ENCODE data around the gene RBCK1. TPM values are rescaled to one million over a fixed set of nuclear protein-coding genes. Genes with fewer than 3 reads are reported as not detected.

The RBCK1 gene
- total and polyA plus RNA-seq, 9 of the 15 experiments (the other 6 are each of a cell fraction or from before 2014, with no cell fraction given) = 5.9 to 59.3 (median 26.5) TPM

DNA sequence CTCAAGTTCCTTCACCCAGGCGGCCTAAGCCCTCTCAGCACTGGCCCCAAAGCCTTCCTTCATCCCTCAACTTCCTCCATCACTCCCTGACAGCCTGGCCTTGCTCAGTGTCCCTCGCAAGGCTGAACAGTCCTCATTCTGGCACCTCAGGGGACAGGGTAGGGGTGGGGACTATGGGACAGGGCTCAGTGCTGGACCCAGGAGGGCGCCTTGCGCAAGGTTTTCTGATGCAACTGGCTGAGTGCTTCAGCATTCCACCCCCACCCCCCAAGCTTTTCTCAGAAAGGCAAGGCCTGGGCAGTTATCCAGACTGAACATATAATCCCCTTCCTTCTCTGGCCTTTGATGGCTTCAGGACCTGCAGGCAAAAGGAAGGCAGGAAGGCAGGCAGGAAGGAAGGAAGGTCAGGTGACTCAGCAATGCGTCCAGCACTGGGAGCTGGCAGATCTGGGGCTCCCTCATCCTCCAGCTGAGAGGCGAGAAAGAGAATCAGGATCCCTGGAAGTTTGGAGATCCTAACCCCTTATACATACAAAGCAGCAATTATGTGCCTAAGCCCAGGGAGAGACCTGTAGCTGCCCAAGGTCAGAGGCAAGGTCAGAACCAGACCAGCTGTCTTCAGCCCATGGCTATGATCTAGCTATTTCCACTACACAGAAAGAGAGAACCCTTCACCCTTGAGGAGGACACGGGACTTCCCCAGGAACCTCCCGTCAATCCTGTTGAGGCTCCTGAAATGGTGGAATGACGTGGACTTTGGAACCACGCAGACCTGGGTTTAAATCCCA lies 36.1 kb upstream of the RBCK1 start (continued):
- TF ChIP-seq, protein P1, sequence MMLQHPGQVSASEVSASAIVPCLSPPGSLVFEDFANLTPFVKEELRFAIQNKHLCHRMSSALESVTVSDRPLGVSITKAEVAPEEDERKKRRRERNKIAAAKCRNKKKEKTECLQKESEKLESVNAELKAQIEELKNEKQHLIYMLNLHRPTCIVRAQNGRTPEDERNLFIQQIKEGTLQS (IDR thresholded peaks at IDR 0.05) = peak; percentile 97
- TF ChIP-seq, protein P1 (CRISPR knock-in tag; conservative IDR thresholded peaks at IDR 0.05) = no peak
- TF ChIP-seq TRIM24 (IDR thresholded peaks at IDR 0.05) (peak; percentile 92 to 94), ZNF24 (IDR thresholded peaks at IDR 0.05) (peak; percentile 65), IRF2 (CRISPR knock-in tag; IDR thresholded peaks at IDR 0.05) (no peak), RREB1 (CRISPR knock-in tag; IDR thresholded peaks at IDR 0.05) (0 out of 2 replicates have a peak, but pooled peaks have one; percentile 38), NR2C1 (IDR thresholded peaks at IDR 0.05) (peak; percentile 31; the same call in 1 of the 2 replicates), NR2C1 (tag; IDR thresholded peaks at IDR 0.05) (peak; percentile 40; the same call in 1 of the 2 replicates), ELF1 (tag; IDR thresholded peaks at IDR 0.05) (peak; percentile 38; the same call in 1 of the 2 replicates), FOSL1 (tag; conservative IDR thresholded peaks at IDR 0.05) (peak; percentile 79), ETV1 (tag; conservative IDR thresholded peaks at IDR 0.05; ENCODE audit: low read depth) (peak; percentile 95), HMBOX1 (IDR thresholded peaks at IDR 0.05) (0 out of 2 replicates have a peak, but pooled peaks have one; percentile 16), ZEB2 (IDR thresholded peaks at IDR 0.05) (peak; percentile 55; the same call in 1 of the 2 replicates), MTA2 (IDR thresholded peaks at IDR 0.05; ENCODE audit: low read depth) (peak; percentile 53), ELF4 (CRISPR knock-in tag; IDR thresholded peaks at IDR 0.05) (peak; percentile 58; the same call in 1 of the 2 replicates), KDM4B (IDR thresholded peaks at IDR 0.05; ENCODE audit: borderline replicate concordance in 2 of 2, low read depth in 1 of 2) (peak in 1 of 2 experiments; percentile 64; a peak in 1 of 4 replicates)
- TF ChIP-seq, protein P2, sequence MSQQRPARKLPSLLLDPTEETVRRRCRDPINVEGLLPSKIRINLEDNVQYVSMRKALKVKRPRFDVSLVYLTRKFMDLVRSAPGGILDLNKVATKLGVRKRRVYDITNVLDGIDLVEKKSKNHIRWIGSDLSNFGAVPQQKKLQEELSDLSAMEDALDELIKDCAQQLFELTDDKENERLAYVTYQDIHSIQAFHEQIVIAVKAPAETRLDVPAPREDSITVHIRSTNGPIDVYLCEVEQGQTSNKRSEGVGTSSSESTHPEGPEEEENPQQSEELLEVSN (IDR thresholded peaks at IDR 0.05; ENCODE audit: borderline replicate concordance in 1 of 2, extremely low read depth in 1 of 2, insufficient read depth in 1 of 2, insufficient read length in 1 of 2, low read depth in 1 of 2, low read length in 1 of 2, poor library complexity in 1 of 2, severe bottlenecking in 1 of 2) = peak in 1 of 2 experiments; percentile 27
- TF ChIP-seq, protein P3, sequence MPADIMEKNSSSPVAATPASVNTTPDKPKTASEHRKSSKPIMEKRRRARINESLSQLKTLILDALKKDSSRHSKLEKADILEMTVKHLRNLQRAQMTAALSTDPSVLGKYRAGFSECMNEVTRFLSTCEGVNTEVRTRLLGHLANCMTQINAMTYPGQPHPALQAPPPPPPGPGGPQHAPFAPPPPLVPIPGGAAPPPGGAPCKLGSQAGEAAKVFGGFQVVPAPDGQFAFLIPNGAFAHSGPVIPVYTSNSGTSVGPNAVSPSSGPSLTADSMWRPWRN (IDR thresholded peaks at IDR 0.05; ENCODE audit: low read depth) = no peak
